Cardiac ventricle fibroblast (primary cell): ENCODE data around the gene DPH6. TPM values are rescaled to one million over a fixed set of nuclear protein-coding genes. Genes with fewer than 3 reads are reported as not detected.

Experiments
- total RNA-seq: library from RNA; depleted of rRNA; stranded (reverse); fragments of >200 nt; gene quantifications from 2 replicates; pipeline ENCODE4 v1.2.3, GENCODE V29; 2015

Gene DPH6
- total RNA-seq: 9.2 and 10.5 TPM in 2 replicates

GRCh38 chr15:35545824-35546510 is at the start of gene DPH6:
Gene DPH6, minus strand, starts transcription at chr15:35546165. Its CDS starts 24 bp downstream, at chr15:35546141.

